PC-3 (cell line): Measurements from ENCODE around the gene INPP5D. TPM values are rescaled to one million over a fixed set of nuclear protein-coding genes. Genes with fewer than 3 reads are reported as not detected.
"Not testable (repeated sequence)": the region's sequence is repeated elsewhere in the genome, so short reads cannot be mapped to it uniquely, and the experiment has no call there.

ENCODE experiments used
- ATAC-seq: fragments of 200-7000 bp; cut with Tn5 transposase; 2 replicates; pipeline ENCODE4 v1.9.1; 2020; ENCODE audit warnings: mild to moderate bottlenecking, moderate library complexity
- BruUV-seq: library from RNA; stranded (reverse); fragments of 400-500 nt; replicated peaks from 2 replicates; lab custom pipeline; 2021; lab: Mats Ljungman, UMichigan
- CTCF ChIA-PET: fragments of 300-600 bp; sonication (Branson Sonifier 250); formaldehyde crosslinking; loops from one replicate; lab custom pipeline; 2022; ENCODE audit warnings: antibody characterized with exemption; lab: Charles Lee
- POLR2A ChIA-PET: fragments of 300-600 bp; sonication (Branson Sonifier 250); formaldehyde crosslinking; loops from one replicate; lab custom pipeline; 2022; ENCODE audit warnings: antibody characterized with exemption; ENCODE audit not compliant: unreplicated experiment; lab: Charles Lee
- DNase-seq: peaks from one replicate; pipeline ENCODE4 v3.0.0-alpha.2; 2015
- H2AFZ ChIP-seq: fragments of 300-600 bp; sonication (generic); 2 replicates; pipeline ENCODE4 v1.6.0; 2016; ENCODE audit warnings: antibody characterized with exemption, low read length
- H3F3A ChIP-seq: fragments of 300-600 bp; sonication (generic); one replicate; pipeline ENCODE4 v1.6.0; 2017; ENCODE audit warnings: antibody characterized with exemption, low read length, control low read depth, mild to moderate bottlenecking; ENCODE audit not compliant: unreplicated experiment
- H3K27ac ChIP-seq: fragments of 300-600 bp; sonication (generic); 2 replicates; pipeline ENCODE4 v1.5.1; 2016; ENCODE audit warnings: mild to moderate bottlenecking, low read length
- H3K27me3 ChIP-seq: fragments of 300-600 bp; sonication (generic); 2 replicates; pipeline ENCODE4 v1.6.1; 2016; ENCODE audit warnings: low read length, mixed read lengths
- H3K36me3 ChIP-seq: fragments of 300-600 bp; sonication (generic); 2 replicates; pipeline ENCODE4 v1.6.1; 2016; ENCODE audit warnings: low read depth, mixed run types, low read length, mixed read lengths
- H3K4me1 ChIP-seq: fragments of 300-600 bp; sonication (generic); 2 replicates; pipeline ENCODE4 v1.5.1; 2016; ENCODE audit warnings: low read length; ENCODE audit not compliant: insufficient read depth
- H3K4me2 ChIP-seq: fragments of 300-600 bp; sonication (generic); 2 replicates; pipeline ENCODE4 v1.6.0; 2016; ENCODE audit warnings: low read length
- H3K4me3 ChIP-seq: fragments of 300-600 bp; sonication (generic); 2 replicates; pipeline ENCODE4 v1.5.1; 2016; ENCODE audit warnings: mild to moderate bottlenecking, low read length, mixed read lengths
- H3K79me2 ChIP-seq: fragments of 300-600 bp; sonication (generic); 2 replicates; pipeline ENCODE4 v1.6.1; 2017; ENCODE audit warnings: low read length, mixed read lengths
- H3K9ac ChIP-seq: fragments of 300-600 bp; sonication (generic); 2 replicates; pipeline ENCODE4 v1.6.0; 2016; ENCODE audit warnings: mild to moderate bottlenecking, low read length
- H3K9me2 ChIP-seq: fragments of 300-600 bp; sonication (generic); replicated peaks from 2 replicates; pipeline ENCODE4 v1.6.1; 2016; ENCODE audit warnings: mixed run types, low read length, mixed read lengths
- H3K9me3 ChIP-seq: fragments of 300-600 bp; sonication (generic); 2 replicates; pipeline ENCODE4 v1.6.1; 2016; ENCODE audit warnings: low read length, mixed read lengths
- H4K20me1 ChIP-seq: fragments of 300-600 bp; sonication (generic); 2 replicates; pipeline ENCODE4 v1.6.1; 2016; ENCODE audit warnings: low read length, mixed read lengths
- EZH2 ChIP-seq: fragments of 300-600 bp; sonication (generic); IDR thresholded peaks from one replicate; pipeline ENCODE4 v1.6.1; 2017; ENCODE audit warnings: antibody characterized with exemption, mild to moderate bottlenecking, low read length; ENCODE audit not compliant: unreplicated experiment
- EZH2phosphoT487 ChIP-seq: fragments of 300-600 bp; sonication (generic); IDR thresholded peaks from 2 replicates; pipeline ENCODE4 v1.6.1; 2018; ENCODE audit warnings: mild to moderate bottlenecking, antibody characterized with exemption, low read length, borderline replicate concordance
- intact Hi-C: fragments of 100-400 bp; cut with micrococcal nuclease; formaldehyde crosslinking; loops from 2 replicates; pipeline ENCODE4 v1.9.0; 2023
- total RNA-seq: library from RNA; depleted of rRNA; stranded (reverse); fragments of >200 nt; gene quantifications from 2 replicates; pipeline ENCODE4 v1.2.3, GENCODE V29; 2014
- TF ChIP-seq, protein P1 (sequence below): fragments of 300-600 bp; sonication (generic); conservative IDR thresholded peaks from 2 replicates; pipeline ENCODE4 v1.5.1; 2017; ENCODE audit warnings: antibody characterized with exemption, low read depth, mild to moderate bottlenecking, low read length

Gene INPP5D
- total RNA-seq, 1 experiment from 2014 or later, result 0.26 TPM

DNA sequence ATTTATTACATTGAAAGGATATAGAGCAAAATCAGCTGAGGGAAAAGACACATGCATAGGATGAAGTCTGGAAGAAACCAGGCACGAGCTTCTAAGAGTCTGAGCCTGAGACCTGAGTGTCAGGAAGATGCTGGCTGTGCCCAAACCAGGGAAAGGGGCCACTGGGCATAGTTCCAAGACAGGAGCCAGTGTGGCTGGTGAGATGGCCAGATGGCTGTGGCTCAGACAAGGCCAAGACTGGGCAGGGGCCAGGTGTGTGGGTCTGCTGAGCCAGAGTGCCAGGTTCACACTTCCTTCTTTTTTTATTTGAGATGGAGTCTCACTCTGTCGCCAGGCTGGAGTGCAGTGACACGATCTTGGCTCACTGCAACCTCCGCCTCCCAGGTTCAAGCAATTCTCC lies 95.9 kb downstream of the INPP5D start:
- DNase-seq (no peak), ATAC-seq (no peak)
- H3K27ac ChIP-seq, result no peak overlapping the region
- H3K4me2 ChIP-seq, result no peak overlapping the region
- H3K9me3 ChIP-seq, result no peaks in the 10 kb centered on the region
- no peaks in the 10 kb centered on the region for H3K4me1 ChIP-seq
- H3K4me3 ChIP-seq, result no peak overlapping the region
- no peaks in the 10 kb centered on the region for H3K79me2 ChIP-seq
- intact Hi-C loops, result no loop called here
- no peak overlapping the region for H3K9ac ChIP-seq
- POLR2A ChIA-PET, result no interaction called here
- CTCF ChIA-PET, result no interaction called here
- H2AFZ ChIP-seq, result no peak overlapping the region
- TF ChIP-seq EZH2 (no peak), EZH2phosphoT487 (no peak)
- TF ChIP-seq, protein P1, sequence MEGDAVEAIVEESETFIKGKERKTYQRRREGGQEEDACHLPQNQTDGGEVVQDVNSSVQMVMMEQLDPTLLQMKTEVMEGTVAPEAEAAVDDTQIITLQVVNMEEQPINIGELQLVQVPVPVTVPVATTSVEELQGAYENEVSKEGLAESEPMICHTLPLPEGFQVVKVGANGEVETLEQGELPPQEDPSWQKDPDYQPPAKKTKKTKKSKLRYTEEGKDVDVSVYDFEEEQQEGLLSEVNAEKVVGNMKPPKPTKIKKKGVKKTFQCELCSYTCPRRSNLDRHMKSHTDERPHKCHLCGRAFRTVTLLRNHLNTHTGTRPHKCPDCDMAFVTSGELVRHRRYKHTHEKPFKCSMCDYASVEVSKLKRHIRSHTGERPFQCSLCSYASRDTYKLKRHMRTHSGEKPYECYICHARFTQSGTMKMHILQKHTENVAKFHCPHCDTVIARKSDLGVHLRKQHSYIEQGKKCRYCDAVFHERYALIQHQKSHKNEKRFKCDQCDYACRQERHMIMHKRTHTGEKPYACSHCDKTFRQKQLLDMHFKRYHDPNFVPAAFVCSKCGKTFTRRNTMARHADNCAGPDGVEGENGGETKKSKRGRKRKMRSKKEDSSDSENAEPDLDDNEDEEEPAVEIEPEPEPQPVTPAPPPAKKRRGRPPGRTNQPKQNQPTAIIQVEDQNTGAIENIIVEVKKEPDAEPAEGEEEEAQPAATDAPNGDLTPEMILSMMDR, result no peak
- no TSS peak for BruUV-seq
- H3K27me3 ChIP-seq, result no peaks in the 10 kb centered on the region
- no peaks in the 10 kb centered on the region for H3F3A ChIP-seq
- H3K9me2 ChIP-seq, result no peaks in the 10 kb centered on the region
- H3K36me3 ChIP-seq, result no peaks in the 10 kb centered on the region
- no peaks in the 10 kb centered on the region for H4K20me1 ChIP-seq

DNA sequence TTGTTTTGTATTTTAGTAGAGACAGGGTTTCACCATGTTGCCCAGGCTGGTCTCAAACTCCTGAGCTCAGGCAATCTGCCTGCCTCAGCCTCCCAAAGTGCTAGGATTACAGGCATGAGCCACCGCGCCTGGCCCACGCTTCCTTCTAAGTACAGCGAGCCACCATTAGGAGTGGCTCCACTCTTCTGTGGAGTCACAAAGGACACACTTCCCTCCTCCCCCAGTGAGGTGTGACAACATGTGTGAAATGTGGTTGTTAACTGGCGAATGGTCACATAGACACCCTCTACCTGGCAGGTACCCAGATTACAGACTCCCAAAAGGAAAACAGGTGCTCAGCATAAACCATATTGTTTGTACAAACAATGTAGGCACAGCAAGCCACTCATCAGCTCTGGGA lies 96.3 kb downstream of the INPP5D start:
- H2AFZ ChIP-seq, H3K9me2 ChIP-seq, ATAC-seq, CTCF ChIA-PET, H3K36me3 ChIP-seq, H3K27ac ChIP-seq, H3F3A ChIP-seq, BruUV-seq, DNase-seq, H3K9ac ChIP-seq, H3K9me3 ChIP-seq, H3K4me3 ChIP-seq, H3K79me2 ChIP-seq, intact Hi-C loops, POLR2A ChIA-PET, H3K27me3 ChIP-seq, H3K4me1 ChIP-seq, H3K4me2 ChIP-seq, H4K20me1 ChIP-seq: not testable (repeated sequence)

DNA sequence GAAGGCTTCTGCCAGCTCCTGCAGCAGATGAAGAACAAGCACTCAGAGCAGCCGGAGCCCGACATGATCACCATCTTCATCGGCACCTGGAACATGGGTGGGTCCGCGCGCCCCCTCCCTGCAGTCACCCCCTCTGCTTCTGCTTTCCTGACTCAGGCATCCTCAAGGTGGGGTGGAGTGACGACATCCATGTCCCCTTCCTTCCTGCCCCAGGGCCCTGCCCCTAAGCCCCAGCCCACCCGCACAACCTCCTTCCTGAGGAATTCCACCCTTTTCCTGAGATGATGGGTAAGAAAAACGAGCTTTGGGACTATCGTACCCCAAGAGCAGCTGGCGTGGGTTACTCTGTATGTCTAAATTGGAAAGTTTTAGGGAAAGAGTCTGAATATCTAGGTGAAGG lies 101.6 kb downstream of the INPP5D start:
- Histone ChIP-seq H3K9me3 (no peaks in the 10 kb centered on the region), H3K4me1 (peaks cover 21% of the 10 kb centered on the region), H3K27me3 (no peaks in the 10 kb centered on the region), H4K20me1 (no peaks in the 10 kb centered on the region), H3K4me3 (no peak overlapping the region), H3K9me2 (no peaks in the 10 kb centered on the region), H3K79me2 (no peaks in the 10 kb centered on the region), H3K9ac (no peak overlapping the region), H2AFZ (no peak overlapping the region), H3K4me2 (no peak overlapping the region), H3K36me3 (no peaks in the 10 kb centered on the region), H3K27ac (no peak overlapping the region), H3F3A (no peaks in the 10 kb centered on the region)
- CTCF ChIA-PET, result no interaction called here
- ATAC-seq, result no peak
- intact Hi-C loops, result no loop called here
- TF ChIP-seq EZH2, result no peak
- TF ChIP-seq, protein P1, result no peak
- TF ChIP-seq EZH2phosphoT487, result no peak
- no TSS peak for BruUV-seq
- POLR2A ChIA-PET, result no interaction called here
- no peak for DNase-seq
